GM21723 (cell line): ENCODE data around the gene WDR72.
"Not testable (repeated sequence)": the region's sequence is repeated elsewhere in the genome, so short reads cannot be mapped to it uniquely, and the experiment has no call there.

Experiments used
- ATAC-seq: cut with Tn5 transposase; IDR thresholded peaks from one replicate; pipeline ENCODE4 v1.9.1; 2021; ENCODE audit warnings: mild to moderate bottlenecking, moderate library complexity; ENCODE audit not compliant: unreplicated experiment

The WDR72 gene

GRCh38 chr15:53540626-53541300 lies 218.7 kb downstream of the WDR72 start:
- not testable (repeated sequence) for ATAC-seq

- no peak for ATAC-seq
Observed at GRCh38 chr15:53539878-53540277, 219.6 kb downstream of the WDR72 start.

GRCh38 chr15:53536479-53537120 lies 222.9 kb downstream of the WDR72 start:
- no peak for ATAC-seq

GRCh38 chr15:53535886-53536285 lies 223.6 kb downstream of the WDR72 start:
- ATAC-seq, result no peak

GRCh38 chr15:53534105-53534839 lies 225.2 kb downstream of the WDR72 start:
- ATAC-seq, result no peak

- no peak for ATAC-seq
Observed at GRCh38 chr15:53530761-53531160, 228.7 kb downstream of the WDR72 start.

- ATAC-seq, result no peak
Observed at GRCh38 chr15:53527996-53528395, 231.5 kb downstream of the WDR72 start.

- no peak for ATAC-seq
Observed at GRCh38 chr15:53525894-53526293, 233.6 kb downstream of the WDR72 start.

GRCh38 chr15:53522991-53523390 lies 236.5 kb downstream of the WDR72 start:
- ATAC-seq, result no peak

GRCh38 chr15:53520996-53521395 lies 238.5 kb downstream of the WDR72 start:
- ATAC-seq, result no peak

- ATAC-seq, result no peak
Observed at GRCh38 chr15:53513431-53513830, 246.0 kb downstream of the WDR72 start.

GRCh38 chr15:53512029-53512428 lies 247.4 kb downstream of the WDR72 start:
- no peak for ATAC-seq

- ATAC-seq, result no peak
Observed at GRCh38 chr15:53511175-53511574, 248.3 kb downstream of the WDR72 start.

GRCh38 chr15:53506370-53506769 lies 253.1 kb downstream of the WDR72 start:
- ATAC-seq, result no peak

- no peak for ATAC-seq
Observed at GRCh38 chr15:53498996-53499395, 260.5 kb downstream of the WDR72 start.

- ATAC-seq, result no peak
Observed at GRCh38 chr15:53490341-53490740, 269.1 kb downstream of the WDR72 start.

- ATAC-seq, result no peak
Observed at GRCh38 chr15:53482055-53482454, 277.4 kb downstream of the WDR72 start.

- ATAC-seq, result no peak
Observed at GRCh38 chr15:53477981-53478766, 281.3 kb downstream of the WDR72 start.

- no peak for ATAC-seq
Observed at GRCh38 chr15:53473886-53474285, 285.6 kb downstream of the WDR72 start.

- no peak for ATAC-seq
Observed at GRCh38 chr15:53473435-53473834, 286.0 kb downstream of the WDR72 start.

GRCh38 chr15:53472883-53473282 lies 286.6 kb downstream of the WDR72 start:
- ATAC-seq, result no peak
